DMS53 treated with DMSO at 0.1 percent for 48 hours (cell line): Measurements from ENCODE around the gene SIAH3.
"Not testable (repeated sequence)": the region's sequence is repeated elsewhere in the genome, so short reads cannot be mapped to it uniquely, and the experiment has no call there.

Experiments
- DNase-seq: peaks from one replicate; lab custom pipeline; 2025; ENCODE audit not compliant: unreplicated experiment; lab: John Stamatoyannopoulos, UW

The SIAH3 gene, protein sequence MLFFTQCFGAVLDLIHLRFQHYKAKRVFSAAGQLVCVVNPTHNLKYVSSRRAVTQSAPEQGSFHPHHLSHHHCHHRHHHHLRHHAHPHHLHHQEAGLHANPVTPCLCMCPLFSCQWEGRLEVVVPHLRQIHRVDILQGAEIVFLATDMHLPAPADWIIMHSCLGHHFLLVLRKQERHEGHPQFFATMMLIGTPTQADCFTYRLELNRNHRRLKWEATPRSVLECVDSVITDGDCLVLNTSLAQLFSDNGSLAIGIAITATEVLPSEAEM

DNA sequence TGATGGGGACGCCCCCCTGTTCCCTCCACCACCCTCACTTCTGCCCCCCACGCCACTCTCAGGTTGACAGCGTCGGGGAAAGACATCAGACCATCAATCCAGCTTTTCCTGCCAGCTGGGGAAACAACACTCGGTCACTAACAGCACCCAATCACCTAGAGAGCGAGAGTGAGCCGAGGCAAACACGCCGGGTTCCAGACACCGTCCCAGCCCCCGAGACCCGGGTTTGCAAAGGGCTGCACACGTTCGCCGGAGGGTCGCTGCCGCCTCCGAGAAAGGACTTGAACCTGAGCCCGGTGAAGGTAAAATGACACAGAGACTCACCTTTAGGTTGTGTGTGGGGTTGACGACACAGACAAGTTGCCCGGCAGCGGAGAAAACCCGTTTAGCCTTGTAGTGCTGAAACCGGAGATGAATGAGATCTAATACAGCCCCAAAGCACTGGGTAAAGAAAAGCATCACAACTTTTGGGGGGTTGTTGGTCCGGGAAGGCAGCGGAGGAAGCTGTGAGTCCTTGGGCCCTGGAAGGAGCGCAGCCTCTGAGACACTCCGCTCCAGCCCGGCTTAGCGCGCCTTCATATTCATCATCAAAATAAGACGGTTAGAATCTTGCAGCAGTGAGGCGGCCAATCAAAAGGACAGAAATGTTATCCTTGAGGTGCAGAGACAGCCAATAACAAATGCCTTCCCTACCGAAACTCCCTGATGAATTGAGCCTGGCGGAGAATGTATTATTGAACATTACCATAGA is at the start of gene SIAH3:
TSS of gene SIAH3 (minus strand) at position 583 of the 751 bp plus-strand sequence. CDS start at position 459, 124 bp downstream.
- DNase-seq: no peak

DNA sequence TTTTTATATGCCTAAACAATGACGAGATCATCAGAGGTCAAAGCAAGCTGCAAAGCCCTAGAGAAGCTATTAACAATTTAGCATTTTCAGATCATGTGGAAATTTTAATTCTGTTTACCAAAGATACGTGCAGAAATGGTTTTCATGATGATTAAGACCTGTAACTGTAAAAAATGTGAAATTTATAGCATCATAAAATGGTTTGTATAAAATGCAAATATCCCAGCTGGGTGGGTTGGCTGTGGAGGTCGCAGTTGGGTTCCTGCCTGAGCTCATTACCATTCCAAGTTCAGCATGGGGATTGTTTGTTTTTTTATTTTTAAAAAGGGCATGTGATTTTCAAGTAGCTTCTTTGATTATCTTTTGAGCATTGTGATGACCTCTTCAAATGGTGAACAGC is 47.9 kb upstream of the SIAH3 start:
- DNase-seq: no peak

DNA sequence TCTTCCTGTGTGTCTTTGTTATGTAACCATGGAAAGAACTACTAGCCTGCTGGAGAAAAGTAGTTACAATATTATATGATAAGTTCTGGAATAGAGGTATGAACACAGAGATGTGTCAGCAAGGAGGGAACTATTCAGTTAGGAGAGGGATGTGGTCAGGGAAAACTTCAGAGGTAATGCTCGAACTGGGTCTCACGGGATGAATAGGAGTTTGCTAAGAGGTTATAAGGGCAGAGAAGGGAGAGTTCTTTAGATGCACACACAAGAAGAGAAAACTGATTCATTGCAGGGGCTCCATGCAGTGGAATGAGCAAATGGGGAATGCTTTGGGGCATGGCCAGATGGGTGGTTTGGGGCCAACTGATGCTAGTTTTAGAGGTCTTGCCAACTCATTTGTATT is 46.0 kb upstream of the SIAH3 start:
- DNase-seq: no peak

DNA sequence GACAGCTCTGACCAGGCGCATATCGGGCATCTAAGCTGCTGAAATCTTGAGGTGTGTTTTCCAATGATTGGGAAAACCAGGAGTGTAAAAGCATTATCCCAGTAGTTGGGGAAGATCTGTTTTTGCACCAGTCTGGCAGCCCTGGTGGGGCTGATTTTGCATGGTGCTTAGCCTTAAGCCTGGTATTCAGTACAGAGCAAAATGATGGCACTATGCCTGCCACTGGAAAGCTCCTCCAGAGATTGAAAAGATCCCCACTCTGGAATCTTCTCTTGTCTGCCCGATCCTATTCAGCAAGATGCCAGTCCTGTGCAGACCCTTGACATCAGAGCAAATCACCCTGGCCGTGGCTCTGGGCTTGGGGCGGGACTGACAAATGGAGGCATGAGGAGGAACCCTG is 44.7 kb upstream of the SIAH3 start:
- no peak for DNase-seq

DNA sequence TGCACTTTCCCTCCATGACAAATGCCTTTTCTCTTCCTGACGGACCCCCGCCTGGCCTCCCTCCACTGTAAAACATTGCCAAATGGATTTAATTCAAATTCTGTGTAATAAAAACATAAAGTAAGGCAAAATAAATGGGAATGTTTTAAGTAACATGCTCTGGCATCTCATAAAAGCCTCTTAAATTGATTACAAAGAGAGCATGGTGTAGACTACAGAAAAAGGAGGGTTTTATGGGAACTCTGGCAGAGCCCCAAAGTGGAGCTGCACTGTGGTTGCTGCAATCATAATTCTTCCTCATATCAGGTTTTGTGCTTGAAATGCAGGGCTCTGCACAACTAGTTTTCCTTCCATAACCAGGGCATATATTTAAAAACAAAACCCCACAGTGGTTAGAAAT is 44.3 kb upstream of the SIAH3 start:
- no peak for DNase-seq

DNA sequence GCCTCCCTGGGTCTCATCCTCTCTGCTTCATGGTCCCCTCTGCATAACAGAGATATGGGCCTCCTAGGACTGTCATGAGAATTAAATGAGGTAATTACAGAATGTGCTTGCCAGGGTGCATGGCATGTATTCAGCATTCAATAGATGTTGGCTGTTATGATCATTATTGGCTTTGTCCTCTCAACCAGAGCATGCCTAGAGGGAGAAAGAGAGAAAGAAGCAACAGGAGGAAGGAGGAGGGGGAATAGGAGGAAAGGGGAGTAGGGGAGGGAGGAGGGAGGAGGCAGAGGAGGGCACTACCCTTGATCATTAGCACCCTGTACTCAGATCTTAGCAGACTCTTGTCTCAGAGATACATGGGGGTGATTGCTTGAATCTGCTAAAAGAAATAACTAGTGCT is 41.0 kb upstream of the SIAH3 start:
- no peak for DNase-seq

DNA sequence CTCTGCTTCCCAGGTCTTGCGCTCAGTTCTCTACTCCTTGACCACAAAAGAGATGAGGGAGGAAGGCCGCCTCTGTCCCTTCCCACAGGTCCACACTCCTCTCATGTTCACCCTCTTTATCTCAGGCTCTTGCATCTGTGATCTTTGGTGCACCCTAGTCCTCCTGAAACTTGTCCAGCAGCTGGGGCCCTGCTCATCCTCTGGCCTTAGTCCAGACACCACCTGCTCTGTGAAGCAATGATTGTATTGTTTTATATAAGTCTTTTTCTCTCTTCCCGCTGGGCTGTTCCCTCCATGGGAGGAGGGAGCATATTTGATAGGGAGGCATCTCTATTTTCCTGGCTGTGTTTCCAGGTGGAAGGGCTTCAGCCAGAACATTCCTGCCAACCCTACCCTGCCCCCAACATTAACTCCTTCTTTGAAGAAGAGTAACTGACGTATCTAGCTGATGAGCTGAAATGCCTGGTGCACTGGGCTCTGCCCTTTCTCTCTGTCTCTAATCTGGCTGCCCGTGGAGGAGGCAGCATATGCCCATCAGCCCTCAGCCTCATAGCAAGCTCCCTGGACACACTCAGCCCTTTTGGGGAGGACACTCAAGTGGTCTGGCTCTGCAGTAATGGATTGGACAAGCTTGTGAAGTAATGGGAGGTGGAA is 38.2 kb upstream of the SIAH3 start:
- DNase-seq: no peak

DNA sequence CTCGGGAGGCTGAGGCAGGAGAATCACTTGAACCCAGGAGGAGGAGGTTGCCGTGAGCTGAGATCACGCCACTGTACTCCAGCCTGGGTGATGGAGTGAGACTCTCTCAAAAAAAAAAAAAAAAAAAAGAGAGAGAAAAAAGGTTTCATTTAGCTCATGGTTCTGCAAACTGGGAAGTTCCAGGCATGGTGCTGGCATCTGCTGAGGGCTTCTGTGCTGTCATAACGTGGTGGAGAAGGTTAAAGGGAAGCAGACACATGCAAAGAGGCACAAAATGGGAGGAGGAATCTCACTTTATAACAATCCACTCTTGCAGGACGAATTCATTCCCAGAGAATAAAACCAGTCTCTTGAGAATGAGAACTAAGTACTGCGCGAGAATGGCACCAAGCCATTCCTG is 34.9 kb upstream of the SIAH3 start:
- DNase-seq: no peak

DNA sequence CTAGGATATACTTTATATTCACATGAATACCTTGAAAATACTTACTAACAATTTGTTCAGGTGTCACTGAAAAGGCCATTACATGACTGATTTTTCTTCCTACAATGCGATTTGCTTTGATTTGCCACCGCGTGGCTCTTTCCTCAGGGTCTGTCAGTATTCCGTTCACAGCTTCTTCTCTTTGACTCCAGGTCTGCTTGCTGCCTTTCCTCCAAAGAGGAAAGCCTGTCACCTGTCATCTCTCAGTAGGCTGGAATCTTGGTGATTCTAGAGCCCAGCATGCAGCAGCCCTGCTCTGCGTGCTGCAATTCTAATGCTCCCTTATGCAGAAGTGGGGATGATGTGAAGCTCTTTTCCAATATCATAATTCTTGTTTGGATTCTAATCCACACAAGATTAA is 33.6 kb upstream of the SIAH3 start:
- DNase-seq: no peak

DNA sequence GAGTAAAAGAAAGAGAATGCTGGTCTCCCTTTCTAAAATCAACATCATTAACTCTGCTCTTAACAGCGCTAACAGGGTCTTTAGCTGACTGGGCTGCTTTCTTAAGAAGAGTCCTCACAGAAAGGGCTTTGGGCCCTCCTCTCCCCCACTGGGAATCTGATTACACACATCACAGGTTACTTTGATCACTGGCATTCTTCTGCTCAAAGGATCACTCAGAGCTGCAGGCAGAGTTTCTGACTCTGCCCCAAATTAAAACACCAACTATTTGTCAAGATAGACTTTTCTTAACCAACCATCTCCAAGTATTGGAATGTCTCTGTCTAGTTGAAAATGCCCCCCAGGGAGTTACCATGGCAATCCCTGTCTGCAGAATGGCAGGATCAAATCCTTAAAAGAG is 31.1 kb upstream of the SIAH3 start:
- no peak for DNase-seq

DNA sequence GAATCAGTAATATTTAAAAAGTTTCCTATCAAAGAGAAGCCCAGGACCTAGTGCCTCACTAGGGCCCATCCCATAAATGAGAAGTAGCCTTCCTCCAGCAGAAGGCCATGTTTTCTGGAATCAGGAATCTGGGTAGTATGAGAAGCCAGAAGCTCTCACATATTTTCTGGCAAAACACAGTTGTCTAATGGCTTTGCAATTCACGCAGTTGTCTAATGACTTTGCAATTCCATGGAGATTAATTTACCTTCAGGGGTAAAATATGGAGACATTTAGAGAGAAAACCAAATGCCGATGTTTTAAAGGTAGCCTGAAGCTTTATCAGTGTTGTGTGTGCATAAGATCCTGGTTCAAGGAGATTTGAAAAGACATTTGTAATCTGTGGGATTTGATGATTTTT is 29.8 kb upstream of the SIAH3 start:
- no peak for DNase-seq

DNA sequence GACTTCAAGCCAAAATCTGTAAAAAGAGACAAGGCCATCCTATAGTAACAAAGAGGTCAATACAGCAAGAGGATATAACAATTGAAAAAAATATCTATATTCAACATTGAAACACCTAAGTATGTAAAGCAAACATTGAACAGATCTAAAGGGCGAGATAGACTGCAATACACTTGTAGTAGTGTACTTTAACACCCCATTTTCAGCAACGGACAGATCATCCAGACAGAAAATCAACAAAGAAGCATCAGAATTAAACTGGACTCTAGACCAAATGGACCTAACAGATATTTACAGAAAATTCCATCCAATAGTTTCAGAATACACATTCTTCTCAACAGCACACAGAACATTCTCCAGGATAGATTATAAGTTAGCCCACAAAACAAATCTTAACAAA is 28.7 kb upstream of the SIAH3 start:
- DNase-seq: no peak

DNA sequence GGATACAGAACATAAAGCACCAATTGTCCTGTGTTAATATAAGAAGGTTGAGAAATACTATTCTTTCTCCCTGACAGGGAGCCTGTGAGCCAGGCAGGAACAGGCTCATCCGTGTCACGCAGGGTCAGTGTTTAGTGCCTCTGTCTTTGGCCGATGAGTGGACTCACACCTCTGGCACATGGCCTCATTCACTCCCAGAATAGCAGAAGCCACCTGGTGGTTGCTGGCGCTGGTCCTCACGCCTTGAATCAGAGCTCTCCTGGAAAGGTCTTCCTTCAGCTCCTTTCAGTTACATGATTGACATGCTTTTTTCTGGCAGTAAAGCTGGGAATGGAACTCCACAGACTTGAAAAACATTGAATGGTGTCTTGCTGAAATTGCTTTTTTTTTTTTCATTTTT is 28.1 kb upstream of the SIAH3 start:
- DNase-seq: no peak

DNA sequence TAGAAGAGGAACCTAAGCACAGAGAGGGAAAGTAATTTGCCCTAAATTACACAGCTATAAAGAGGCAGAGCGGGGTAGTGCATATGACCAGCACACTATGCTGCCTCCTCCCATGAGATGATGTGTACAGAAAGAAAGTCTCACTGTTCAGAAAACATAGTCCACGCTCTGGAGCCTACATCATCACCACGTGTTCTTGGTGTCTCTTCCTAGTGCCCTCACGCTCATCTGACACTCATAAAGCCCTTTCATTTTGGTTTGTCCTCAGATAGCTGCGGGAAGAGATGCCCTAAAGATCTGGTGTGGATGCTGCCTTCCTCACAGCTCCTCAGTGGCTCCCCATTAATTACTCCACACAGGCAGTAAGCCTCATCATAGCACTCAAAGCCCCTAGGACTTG is 27.4 kb upstream of the SIAH3 start:
- DNase-seq: no peak

DNA sequence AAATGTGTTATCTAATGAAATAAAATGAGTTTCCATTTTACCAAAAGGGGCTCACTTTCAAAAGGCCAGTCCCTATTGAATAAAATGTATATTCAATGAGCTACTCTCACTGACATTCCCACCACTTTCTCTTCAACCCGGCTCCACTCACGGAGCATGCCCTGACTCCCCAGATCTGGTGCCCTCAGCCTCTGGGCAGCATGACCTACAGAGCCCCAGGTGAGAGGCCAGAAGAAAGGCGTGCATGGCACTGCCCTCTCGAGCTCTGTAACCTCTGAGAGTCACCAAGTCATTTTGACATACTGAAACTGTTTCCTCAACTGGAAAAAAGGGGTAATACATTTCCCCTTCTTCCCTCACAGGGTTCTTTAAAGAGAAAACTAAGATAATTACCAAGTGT is 25.2 kb upstream of the SIAH3 start:
- DNase-seq: no peak

DNA sequence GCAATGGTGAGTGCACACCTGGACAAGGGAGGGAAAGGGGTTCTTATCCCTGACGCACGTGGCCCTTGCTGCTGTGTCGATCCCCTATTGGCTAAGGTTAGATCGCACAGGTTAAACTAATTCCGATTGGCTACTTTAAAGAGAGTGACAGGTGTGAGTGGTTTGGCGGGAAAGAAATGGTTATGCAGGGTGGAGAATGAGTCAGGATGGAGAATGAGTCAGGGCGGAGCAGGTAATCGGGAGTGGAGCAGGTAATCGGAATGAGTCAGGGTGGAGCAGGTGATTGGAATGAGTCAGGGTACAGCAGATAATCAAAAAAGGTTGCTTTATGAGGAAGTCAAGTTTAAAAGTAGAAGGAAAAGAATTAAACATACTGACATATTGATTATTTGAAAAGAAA is 24.4 kb upstream of the SIAH3 start:
- no peak for DNase-seq

DNA sequence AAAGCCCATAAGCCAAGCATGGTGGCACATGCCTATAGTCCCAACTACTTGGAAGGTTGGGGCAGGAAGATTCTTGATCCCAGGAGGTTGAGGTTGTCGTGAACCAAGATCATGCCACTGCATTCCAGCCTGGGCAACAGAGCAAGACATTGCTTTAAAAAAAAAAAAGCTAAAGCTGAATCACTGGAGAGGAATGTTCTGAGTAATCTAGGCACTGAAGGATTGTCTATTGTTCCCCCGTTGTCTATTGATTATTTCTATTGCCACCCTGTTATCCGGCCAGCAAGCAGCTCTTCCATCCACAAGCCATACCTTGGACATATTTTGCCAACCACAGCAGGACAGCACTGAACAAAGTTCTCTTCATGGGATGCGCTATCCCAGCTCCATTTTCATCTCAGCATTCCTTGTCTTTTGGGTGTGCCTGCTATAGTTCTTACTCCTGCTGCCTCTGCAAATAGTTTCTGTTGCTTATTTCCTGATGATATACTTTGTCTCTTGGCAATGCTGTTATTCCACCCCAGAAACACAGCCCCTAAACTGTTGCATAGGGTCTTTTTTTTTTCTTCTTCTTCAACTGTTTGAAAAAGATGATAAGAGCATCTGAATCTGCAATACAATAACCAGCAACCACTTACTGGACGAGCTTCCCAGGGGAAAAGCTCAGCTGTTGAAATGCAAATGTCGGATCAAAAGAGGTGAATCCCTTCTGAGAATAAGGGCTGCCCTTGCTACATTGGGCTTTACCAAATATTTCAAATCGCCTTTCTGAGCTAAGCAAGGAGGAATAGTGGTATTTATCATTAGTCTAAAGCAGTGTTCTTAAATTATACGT is 22.2 kb upstream of the SIAH3 start:
- no peak for DNase-seq

DNA sequence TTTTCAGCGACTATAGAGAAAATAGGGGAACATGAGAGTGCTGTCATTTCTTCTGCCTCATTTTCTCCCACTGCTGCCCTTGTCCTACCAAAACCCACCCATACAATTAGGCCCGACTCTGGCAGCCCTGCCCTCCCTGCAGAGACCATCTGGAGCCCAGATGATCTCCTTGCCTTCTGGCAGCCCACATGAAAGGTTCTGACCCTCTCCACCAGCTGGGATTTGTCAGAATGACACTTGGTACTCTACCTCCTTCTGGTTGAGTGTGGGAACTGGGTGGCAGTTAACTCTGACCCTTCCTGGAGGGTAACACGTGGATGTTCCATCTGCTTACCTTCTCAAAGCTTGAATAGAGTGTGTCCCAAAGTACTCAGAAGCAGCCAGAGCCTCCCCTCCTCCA is 21.0 kb upstream of the SIAH3 start:
- no peak for DNase-seq

DNA sequence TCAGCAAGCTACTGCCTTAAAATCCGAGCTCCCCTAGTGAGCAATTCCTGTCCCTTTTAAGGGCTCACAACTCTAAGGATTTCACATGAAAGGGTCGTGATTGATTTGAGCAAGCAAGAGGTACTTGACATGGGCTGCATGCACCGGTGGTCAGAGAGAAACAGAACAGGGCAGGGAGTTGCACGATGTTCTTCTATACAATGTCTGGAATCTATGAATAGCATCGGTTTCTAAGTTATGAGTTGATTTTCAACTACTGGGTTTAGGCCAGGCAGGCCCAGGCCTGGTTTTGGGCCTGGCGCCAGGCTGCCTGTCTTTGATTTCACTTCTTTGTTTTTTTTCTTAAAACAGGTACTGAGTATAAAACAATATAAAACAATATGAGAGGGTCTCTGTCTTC is 19.6 kb upstream of the SIAH3 start:
- DNase-seq: not testable (repeated sequence)

DNA sequence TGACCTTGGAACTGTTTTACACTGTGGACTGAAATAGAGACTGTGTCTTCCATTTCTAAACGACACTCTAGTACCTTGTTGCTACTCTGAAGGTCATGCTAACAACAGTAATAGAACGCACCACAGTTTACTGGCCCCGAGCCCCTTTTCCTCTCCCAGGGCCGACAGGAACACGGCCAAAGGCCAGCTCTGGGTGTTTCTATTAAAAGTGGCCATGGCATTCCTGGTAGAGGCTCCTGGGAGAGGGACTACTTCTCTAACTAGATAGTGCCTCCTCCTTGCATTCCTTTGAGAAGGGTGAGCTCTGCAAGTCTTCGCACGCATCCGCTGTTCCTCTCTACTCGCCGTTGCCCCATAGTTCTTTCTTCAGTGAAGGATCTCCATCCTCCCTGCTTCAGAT is 18.7 kb upstream of the SIAH3 start:
- DNase-seq: no peak

DNA sequence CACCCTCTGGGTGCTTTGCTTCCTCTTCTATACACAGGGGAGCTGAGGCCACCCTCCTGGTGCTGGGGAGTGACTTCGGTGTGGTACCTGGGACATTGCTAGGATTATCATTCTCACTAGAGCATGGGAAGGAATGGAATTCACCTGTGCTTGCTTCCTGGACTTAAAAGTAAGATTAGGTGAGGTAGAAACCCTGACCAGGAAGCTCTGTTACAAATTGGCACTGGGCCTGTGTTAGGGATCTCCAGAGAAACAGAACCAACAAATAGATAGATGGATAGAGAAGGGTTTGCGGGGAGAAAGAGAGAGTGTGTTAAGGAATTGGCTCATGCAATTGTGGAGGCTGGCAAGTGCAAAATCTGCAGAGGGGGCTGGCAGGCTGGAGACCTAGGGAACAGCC is 13.9 kb upstream of the SIAH3 start:
- no peak for DNase-seq
